Left renal cortex interstitium (tissue), 4 donors: Measurements from ENCODE around the gene TMEM19. TPM values are rescaled to one million over a fixed set of nuclear protein-coding genes. Genes with fewer than 3 reads are reported as not detected.

ENCODE experiments used
- DNase-seq, 4 donors: peaks; one replicate each; pipeline ENCODE4 v3.0.0-alpha.2; 2013; ENCODE audit warnings: low read depth in 4 of 4, low spot score in 2 of 4, missing footprints in 1 of 4
- polyA plus RNA-seq, 4 donors: library from polyadenylated mRNA; unstranded; fragments of 120-200 nt; gene quantifications; one replicate each; pipeline ENCODE4 v1.2.1, GENCODE V29; 2013; ENCODE audit not compliant: insufficient read length in 4 of 4

The TMEM19 gene
- polyA plus RNA-seq: 10 to 100 TPM; 32.4 to 43.3 (median 36.1) TPM

GRCh38 chr12:71685914-71686657, at the start of gene TMEM19:
Gene TMEM19, plus strand, starts transcription at chr12:71686082. Its CDS starts 599 bp downstream, at chr12:71686681.
- DNase-seq: peak in 3 of 4 donors; percentile 79 to 84 (median 82)

DNA sequence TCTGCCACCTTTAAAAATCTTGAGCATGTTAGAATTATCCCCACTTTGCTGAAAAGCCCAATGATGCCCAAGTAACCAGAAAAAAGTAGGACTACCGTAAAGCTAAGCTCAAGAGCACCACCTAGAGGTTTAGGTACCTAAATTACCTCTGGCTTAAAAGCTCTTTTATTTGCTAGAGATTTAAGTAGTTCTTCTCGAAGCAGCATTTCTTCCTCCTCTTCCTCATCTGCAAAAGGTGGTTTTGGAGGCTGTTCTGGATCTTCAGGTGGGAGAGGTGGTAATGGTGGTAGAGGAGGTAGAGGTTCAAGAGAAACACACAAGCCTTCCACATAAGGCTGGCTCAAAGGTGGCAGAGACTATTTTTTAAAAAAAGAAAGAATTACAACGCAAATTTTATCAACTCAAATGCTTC, 49.2 kb upstream of the TMEM19 start:
- DNase-seq: peak in 3 of 4 donors; percentile 7 to 62 (median 31)

DNA sequence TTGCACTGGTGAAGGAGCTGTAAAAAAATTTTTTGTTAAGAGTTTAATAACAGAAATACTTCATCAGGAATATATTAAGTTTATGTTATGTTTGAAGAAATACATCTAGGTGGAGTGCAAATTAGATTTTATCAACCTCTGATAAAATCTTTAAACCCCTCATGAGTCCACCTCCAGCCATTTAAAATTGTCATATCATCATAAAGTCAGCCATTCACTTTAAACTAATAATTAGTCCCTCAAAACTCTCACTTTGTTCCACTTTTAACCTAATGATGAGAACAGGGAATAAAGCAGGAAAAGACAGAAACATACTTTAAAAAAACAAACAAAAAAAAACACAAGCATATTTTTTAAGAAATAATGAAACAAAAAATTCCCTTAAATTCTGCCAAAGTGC, 47.4 kb upstream of the TMEM19 start:
- DNase-seq: no peak

- DNase-seq: no peak
Measured at GRCh38 chr12:71639341-71639760, 46.5 kb upstream of the TMEM19 start.

DNA sequence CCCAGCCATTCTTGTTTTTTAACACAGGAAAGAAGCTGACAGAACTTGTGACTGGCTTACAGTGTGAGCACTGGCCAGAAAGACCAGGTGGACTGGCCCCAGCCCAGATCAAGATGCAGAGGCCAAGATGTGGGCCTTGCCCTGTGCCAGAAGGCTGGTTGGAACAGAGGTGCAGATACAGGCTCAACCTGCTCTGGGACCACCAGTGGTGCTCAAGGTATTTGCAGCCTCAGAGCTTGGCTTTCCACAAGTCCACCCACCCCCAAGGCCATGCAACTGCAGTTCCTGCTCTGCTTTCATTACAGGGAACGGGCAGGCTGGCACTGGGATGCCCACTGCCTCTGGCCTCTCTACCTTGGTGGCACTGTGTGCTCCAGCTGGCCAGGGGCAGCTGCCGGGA, 45.6 kb upstream of the TMEM19 start:
- DNase-seq: no peak

GRCh38 chr12:71641390-71641789, 44.5 kb upstream of the TMEM19 start:
- no peak for DNase-seq

GRCh38 chr12:71642264-71642663, 43.6 kb upstream of the TMEM19 start:
- no peak for DNase-seq

- DNase-seq: no peak
Measured at GRCh38 chr12:71645268-71645667, 40.6 kb upstream of the TMEM19 start.

- DNase-seq: no peak
Measured at GRCh38 chr12:71646512-71646911, 39.4 kb upstream of the TMEM19 start.

- no peak for DNase-seq
Measured at GRCh38 chr12:71648537-71648936, 37.3 kb upstream of the TMEM19 start.

DNA sequence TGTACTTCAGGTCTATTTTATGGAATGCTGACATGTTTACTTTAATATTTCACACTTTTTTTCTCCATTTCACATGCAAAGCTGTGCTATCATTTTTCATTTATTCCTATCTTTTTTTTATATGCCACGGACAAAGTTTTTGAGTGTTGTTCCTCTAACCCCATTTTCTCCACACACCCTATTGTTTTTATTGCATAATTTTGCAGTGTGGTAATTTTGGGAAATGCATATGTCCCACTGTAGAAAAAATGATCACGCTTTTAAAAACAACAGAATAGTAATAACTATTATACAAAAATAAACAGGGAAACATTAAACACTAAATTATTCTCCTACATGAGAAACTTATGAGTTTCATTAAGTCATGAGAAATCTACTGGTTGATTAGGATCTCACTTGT, 36.5 kb upstream of the TMEM19 start:
- DNase-seq: no peak

DNA sequence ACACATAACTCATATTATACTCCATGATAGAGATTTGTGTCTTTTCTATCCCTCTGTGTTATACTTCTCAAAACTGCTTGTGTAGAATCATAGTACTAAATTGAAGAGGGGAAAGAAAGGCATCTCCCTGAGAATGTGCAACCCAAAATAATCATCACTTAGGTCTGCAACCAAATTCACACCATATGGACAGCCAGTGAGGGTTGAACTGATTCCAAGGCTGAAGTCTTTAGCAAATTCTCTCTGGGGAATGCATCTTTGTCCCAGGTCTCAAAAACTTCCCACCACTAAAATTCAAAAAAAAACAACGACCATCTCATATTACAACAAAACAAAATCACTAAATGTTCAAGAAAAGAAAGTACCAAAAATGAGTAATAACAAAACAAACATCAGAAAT, 33.2 kb upstream of the TMEM19 start:
- no peak for DNase-seq

- DNase-seq: no peak
Measured at GRCh38 chr12:71653137-71653536, 32.7 kb upstream of the TMEM19 start.

GRCh38 chr12:71654200-71654599, 31.7 kb upstream of the TMEM19 start:
- no peak for DNase-seq

- no peak for DNase-seq
Measured at GRCh38 chr12:71655495-71655894, 30.4 kb upstream of the TMEM19 start.

GRCh38 chr12:71655907-71656306, 30.0 kb upstream of the TMEM19 start:
- DNase-seq: no peak

DNA sequence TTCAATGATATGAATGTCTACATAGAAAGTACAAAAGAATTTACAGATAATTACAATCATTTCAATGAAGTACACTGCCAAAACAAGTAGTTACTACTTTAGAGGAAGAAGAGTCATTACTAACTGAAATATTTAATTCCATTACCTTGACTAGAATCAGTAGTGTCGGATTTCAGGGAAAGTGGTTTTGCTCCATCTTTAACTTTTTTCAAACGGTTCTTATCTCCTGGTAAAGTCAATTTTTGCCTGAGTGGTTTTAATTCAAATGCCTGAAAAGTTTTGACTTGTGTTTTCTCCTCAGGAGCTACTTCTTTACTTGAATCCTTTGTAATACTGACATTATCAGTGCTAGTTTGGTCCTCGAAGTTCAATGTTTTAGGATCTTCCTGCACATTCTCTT, 29.1 kb upstream of the TMEM19 start:
- DNase-seq: no peak

DNA sequence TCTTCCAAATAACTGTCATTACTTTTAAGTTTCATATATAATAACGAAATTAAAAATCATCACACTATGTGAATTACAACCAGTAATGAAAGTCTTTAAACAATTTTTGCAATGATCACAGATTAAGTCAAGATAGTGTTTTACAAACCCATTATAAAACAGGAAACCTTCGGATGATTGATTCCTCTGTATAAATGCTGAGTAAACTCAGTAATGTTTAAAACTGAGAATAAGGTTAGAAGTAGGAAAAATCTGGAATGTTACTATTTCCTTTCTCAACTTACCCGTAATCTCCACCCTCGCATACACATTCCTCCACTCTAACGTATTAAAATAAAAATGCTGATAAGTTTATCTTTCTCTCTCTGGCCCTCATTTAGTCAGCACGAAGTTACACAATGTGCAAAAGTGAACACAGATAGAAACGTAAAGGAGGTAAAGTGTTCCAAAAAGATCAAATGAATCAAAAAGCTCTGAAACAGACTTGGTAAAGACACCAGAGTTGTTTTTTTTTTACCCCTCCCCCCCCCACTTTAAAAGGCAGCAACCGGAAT, 23.8 kb upstream of the TMEM19 start:
- no peak for DNase-seq

- peak in 3 of 4 donors; percentile 41 to 61 (median 44) for DNase-seq
Measured at GRCh38 chr12:71662849-71663560, 22.9 kb upstream of the TMEM19 start.

GRCh38 chr12:71663561-71664410, 22.1 kb upstream of the TMEM19 start, which contains the start of the genes THAP2 and ZFC3H1:
Gene THAP2, plus strand, starts transcription at chr12:71664301. Its CDS starts 209 bp downstream, at chr12:71664510.
Gene ZFC3H1, minus strand, starts transcription at chr12:71663848. Its CDS starts 238 bp downstream, at chr12:71663610.
- peak; percentile 94 to 100 (median 98) for DNase-seq
